CD4-positive, alpha-beta T cell treated with Interleukin-6 at 100 ng/mL for 8 hours (primary cell): Measurements from ENCODE around the gene KCNMB1.

ENCODE experiments used
- DNase-seq: peaks from one replicate; pipeline ENCODE4 v3.0.0-alpha.2; 2020; ENCODE audit warnings: mixed read lengths, low spot score

The KCNMB1 gene

DNA sequence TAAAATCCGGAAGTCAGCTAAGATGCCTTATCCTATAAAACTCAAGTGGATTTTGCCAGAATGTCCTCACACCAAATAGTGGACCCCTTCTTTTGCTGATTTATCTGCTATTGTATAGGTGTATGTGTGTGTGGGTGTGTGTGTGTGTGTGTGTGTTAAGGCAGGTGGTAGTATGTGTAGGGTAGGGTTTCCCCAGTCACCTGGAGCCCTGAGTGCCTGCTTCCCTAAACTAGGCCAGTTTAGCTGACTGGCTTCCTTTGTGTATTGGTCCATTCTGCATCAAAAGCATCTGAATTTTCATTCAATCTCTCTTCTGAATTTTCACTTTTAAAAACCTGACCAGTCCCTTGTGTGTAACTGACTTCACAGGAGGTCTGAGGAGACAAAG, 49.4 kb downstream of the KCNMB1 start:
- no peak for DNase-seq

DNA sequence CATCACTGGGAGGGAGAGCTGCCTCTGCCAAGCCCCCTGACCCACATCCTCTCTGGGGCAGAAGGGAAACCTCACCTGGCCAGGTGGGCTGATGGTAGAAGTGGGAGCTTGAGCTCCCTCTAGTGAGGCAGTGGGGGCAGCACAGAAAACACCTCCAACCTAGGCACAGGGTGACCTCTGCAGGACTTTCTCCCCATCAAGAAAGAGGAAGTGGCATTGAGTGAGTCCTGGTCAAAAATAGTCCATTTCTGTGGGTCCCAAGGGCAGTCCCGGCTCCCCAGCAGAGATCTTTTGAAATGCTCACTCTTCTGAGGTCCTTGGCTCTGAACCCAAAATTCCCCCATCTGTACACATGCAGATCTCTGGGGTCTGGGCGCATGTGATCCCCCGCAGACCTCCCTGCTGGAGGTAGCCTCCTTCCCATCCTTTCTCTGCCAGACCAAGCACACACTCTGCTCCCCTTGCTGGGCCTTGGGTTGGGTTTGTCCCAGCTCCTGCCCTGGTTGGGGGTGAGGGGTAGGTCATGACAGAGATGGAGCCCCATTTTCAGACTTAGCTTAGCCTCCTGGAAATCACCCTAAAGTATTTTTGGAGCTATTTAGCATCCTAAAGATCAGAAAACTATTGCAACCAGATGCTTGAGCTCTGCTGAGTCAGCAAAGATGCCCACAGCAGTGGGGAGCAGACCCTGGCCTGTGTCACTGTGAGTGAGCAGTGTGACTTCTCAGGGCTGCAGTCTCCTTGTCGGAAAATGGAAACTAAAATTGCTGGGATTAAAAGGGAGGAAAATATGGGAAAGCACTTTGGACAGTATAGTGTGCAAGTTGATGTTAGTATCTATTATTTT, 50.0 kb downstream of the KCNMB1 start:
- peak; percentile 81 for DNase-seq

DNA sequence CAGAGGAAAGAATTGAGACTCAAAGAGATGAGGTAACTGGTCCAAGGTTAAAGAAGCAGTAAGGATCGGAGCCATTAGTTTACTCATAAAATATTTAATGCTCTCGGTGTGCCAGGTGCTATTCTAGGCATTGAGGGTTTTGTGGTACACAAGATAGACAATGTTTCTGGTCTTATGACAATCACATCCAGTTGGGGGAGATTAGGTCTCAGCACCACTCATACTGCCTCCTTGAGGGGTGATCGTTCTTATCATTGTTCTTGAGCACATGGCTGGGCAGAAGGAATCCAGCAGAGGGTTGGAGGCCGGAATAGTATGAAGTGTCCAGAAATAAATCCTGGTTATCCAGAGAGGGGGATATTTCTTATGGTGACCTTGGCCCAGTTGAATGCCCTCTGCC, 50.9 kb downstream of the KCNMB1 start:
- no peak for DNase-seq

DNA sequence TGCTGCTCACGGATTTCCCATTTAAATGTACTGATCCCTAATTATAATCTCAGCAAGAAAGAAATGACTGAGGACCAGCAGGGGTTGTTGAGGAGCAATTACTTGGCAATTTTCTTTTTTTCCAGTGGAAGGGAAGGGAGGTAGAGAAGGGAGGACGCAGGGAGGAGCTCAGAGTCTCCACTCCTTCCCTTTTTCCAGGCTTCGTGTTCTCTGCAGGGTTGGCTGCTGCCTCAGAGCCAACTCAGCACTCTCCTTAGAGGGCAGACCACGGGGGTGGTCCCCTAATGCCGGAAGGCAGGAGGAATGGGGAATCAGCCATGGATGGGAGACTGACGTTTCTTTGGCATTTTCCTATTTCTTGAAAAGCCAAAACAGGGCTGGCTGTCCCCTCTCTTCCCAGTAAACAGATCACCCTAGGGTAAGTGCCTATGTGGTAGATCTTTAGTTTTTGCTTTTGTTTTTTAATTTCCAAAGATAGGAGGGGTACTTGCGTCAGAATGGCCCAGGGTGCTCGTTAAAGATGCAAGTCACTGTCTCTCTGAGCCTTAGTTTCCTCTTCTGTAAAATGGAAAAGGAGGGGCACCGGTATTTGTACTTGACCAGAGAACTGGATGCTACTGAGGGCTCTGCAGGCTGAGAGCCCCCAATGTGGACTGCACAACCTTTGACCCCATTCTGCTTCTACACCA, 52.0 kb downstream of the KCNMB1 start:
- no peak for DNase-seq

DNA sequence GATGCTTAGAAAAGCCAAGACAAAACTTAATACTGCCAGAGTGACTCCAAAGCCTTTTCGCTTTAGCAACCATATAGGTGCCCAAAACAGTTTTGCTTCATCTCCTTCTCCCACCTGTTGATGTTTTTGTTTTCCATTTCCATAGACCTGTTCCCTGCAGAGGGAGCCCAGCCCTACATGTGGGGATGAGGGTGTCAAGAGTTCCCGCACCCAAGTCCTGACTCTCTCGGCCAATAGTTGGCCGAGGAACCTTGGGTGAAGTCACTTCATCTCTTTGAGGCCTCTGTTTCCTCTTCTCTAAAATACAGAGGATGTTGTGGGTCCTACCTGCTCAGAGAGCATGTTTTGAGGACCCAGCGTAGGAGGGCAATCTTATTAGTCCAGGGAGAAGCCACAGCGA, 53.1 kb downstream of the KCNMB1 start:
- peak; percentile 36 for DNase-seq

DNA sequence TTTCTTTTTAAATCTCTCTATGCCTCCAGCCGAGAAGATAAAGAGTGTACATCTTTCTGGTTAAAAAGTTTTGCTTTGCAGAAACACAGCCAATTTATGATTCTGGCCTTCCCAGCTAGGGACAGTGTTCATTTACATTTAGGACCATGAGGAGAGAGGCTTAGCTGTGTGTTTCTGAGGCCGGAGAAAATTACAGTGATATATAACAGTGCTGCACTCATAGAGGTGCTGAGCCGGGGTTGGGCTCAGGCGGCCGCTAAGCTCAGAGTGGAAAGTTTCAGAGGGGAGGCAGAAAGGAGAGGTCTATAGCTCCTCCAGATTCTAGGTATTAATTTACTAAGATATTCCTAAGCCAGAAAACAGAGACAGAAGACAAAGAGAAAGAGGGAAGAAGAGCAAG, 54.5 kb downstream of the KCNMB1 start:
- DNase-seq, result peak; percentile 14

DNA sequence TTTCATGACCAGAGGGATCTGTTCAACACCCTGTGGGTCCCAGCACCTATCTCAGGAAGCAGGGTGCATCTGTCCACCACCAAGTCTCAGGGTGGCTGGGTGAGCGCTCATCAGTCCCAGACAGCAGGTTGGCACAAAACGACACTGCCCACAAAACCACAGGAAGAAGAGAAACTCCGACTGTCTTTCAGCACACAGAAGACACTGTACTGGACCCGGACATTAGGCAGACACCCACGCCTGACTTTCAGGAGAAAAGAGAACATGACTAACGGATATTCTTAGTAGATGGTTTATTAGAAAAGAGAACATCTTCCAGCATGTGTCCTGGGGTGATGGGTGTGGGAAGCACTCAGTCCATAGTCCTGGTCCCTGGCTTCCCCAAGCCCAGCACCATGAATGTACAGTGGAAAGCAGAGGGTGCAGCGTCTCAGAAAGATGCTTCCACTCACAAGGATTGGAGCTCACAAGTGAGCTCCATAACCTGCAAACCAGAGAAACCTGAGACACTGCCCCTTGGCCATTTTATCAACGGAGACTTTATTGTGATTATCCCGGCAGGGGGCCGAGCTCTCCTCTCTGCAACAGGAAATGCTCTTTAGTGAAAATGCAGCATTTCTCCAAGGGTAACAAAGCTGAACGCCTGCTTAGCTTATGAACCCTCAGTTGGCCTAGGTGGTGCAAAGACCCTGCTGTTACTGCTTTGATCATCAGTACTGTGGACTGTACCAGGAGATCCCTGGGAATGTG, 55.8 kb downstream of the KCNMB1 start:
- DNase-seq, result peak; percentile 63

DNA sequence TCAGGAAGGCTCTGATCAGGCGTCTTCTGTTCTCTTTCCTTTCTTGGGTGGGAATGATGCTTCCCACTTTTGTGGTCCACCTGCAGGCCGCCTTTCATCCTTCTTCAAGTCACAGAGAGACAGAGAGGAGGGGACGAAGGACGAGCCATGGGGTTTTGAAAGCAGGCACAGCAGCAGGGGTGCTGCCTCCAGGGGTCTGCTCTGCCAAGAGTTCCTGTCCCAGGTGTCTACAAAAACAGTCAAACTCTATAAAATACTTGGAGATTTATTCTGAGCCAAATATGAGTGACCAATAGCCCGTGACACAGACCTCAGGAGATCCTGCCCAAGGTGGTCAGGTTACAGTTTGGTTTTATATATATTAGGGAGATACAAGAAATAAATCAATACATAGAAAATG, 57.1 kb downstream of the KCNMB1 start:
- DNase-seq, result no peak

DNA sequence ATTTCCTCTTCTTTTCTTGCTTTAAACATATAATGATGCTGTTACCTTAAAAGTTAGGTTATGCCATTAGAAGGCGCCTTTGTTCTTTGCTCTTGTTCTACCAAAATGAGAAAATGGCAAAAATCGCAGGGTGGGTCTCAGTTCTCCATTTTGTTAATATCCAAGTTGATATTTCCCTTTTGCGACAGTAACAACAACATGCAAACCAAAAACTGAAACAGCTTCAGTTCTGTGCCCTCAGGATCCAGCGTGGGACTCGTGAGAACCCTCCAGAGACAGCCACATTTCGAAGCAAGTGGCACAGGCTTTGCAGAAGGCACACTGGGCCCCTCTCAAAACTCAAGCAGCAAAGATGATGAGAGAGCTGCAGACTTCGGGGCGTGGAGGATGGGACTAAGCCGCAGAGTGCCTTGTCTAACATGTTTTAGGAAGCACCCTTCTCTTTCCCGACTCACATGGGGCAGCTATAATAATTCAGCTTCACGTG, 58.6 kb downstream of the KCNMB1 start:
- DNase-seq, result peak; percentile 10

DNA sequence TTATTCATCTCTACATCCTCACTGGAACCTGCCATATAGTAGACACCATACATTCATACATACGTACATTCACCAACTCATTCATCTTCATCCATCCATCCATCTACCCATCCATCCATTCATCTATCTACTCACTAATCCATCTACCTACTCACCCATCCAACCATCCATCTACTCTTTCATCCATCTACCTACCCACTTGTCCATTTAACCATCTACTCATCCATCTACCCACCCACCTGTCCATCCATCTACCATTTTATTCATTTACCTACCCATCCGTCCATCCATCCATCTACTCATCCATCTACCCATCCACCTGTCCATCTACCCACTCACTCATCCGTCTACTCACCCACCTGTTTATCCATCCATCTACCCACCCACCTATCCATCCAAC, 59.6 kb downstream of the KCNMB1 start:
- no peak for DNase-seq

DNA sequence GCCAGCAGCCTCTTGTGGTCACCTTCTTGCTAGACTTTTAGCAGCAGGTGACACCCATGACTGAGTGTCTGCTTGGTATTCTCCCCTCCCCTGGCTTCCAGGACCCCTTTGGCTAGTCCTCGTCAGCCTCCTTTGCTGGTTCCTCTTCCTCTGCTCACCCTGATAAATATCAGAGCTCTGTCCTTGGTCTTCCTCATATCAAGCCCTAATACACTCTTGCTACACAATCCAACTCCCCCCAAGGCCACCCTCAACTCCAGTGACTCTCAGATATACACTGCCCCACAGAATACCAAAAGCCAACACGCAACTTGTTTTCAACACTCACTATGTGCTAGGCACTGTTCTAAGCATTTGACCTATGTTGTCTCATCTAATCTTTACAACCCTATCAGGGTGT, 61.3 kb downstream of the KCNMB1 start:
- DNase-seq, result no peak

DNA sequence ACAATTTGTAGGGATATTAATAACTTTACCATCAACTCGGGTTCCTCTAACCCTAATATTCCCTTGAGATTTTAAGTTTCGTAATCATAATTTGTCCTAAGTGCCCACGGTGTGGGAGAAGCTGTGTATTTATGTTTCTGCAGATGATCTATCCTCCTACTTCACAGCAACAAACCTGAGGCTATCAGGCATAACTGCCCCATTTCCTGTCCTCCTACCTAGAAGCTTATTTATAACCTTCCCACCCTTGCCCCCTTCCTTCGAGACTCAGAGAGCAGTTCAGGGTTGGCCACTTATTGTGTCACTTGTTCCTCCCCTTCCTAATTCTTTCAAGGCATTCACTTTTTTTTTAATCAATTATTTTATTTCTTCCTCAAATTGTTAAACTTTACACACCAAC, 62.0 kb downstream of the KCNMB1 start:
- no peak for DNase-seq
